SU-DHL-6 (cell line): ENCODE measurements around the gene SERPINI1.
A peak's percentile ranks its signal among the peaks of the same experiment; 100 is the strongest.

Source experiments
- H2AFZ ChIP-seq: fragments of 200-600 bp; sonication (generic); 2 replicates; pipeline ENCODE4 v1.6.1; 2014; ENCODE audit warnings: low read depth, mild to moderate bottlenecking, moderate library complexity, mixed read lengths, antibody characterized with exemption, low read length; ENCODE audit not compliant: severe bottlenecking
- H3F3A ChIP-seq: fragments of 200-600 bp; shearing (Covaris generic); 2 replicates; pipeline ENCODE4 v1.6.0; 2016; ENCODE audit warnings: antibody characterized with exemption, mild to moderate bottlenecking; ENCODE audit not compliant: insufficient read depth
- H3K27ac ChIP-seq: fragments of 200-600 bp; sonication (generic); 2 replicates; pipeline ENCODE4 v1.5.1; 2016; ENCODE audit warnings: low read depth, mild to moderate bottlenecking, low read length, moderate library complexity, mixed read lengths
- H3K27me3 ChIP-seq: fragments of 200-600 bp; sonication (generic), shearing (Covaris generic); 2 replicates; pipeline ENCODE4 v1.6.0; 2014; ENCODE audit warnings: mild to moderate bottlenecking, low read length
- H3K36me3 ChIP-seq: fragments of 200-600 bp; sonication (generic); 2 replicates; pipeline ENCODE4 v1.6.1; 2014; ENCODE audit warnings: mild to moderate bottlenecking, low read length, mixed read lengths
- H3K4me2 ChIP-seq: fragments of 300-600, 200-600 bp; shearing (Covaris generic), sonication (generic); 2 replicates; pipeline ENCODE4 v1.6.0; 2014; ENCODE audit warnings: low read length, low read depth, mild to moderate bottlenecking; ENCODE audit not compliant: poor library complexity, severe bottlenecking
- H3K4me3 ChIP-seq: fragments of 200-600 bp; sonication (generic); 2 replicates; pipeline ENCODE4 v1.5.1; 2014; ENCODE audit warnings: antibody characterized with exemption, low read length, mild to moderate bottlenecking, mixed read lengths; ENCODE audit not compliant: insufficient read depth, poor library complexity, severe bottlenecking
- H3K79me2 ChIP-seq: fragments of 200-600 bp; sonication (generic); 2 replicates; pipeline ENCODE4 v1.6.1; 2014; ENCODE audit warnings: mild to moderate bottlenecking, low read length, moderate library complexity; ENCODE audit not compliant: insufficient read depth
- H3K9ac ChIP-seq: fragments of 200-600 bp; sonication (generic); 2 replicates; pipeline ENCODE4 v1.7.0; 2014; ENCODE audit warnings: mild to moderate bottlenecking, low read length
- H3K9me2 ChIP-seq: fragments of 200-600 bp; sonication (generic); replicated peaks from 2 replicates; pipeline ENCODE4 v1.6.1; 2014; ENCODE audit warnings: low read length; ENCODE audit not compliant: insufficient read depth
- H3K9me3 ChIP-seq: fragments of 200-600 bp; sonication (generic); 2 replicates; pipeline ENCODE4 v1.6.1; 2014; ENCODE audit warnings: low read length, mixed read lengths; ENCODE audit not compliant: insufficient read depth
- H4K20me1 ChIP-seq: fragments of 200-600 bp; sonication (generic); 2 replicates; pipeline ENCODE4 v1.6.1; 2014; ENCODE audit warnings: low read depth, mild to moderate bottlenecking, antibody characterized with exemption, low read length, moderate library complexity, mixed read lengths
- EZH2phosphoT487 ChIP-seq: fragments of 200-600 bp; sonication (generic), shearing (Covaris generic); conservative IDR thresholded peaks from 2 replicates; pipeline ENCODE4 v1.6.1; 2018; ENCODE audit warnings: mild to moderate bottlenecking, antibody characterized with exemption, low read length, moderate library complexity, mixed read lengths
- TF ChIP-seq, protein P1 (sequence below): fragments of 200-600 bp; sonication (generic); IDR thresholded peaks from one replicate; pipeline ENCODE4 v1.5.1; 2017; ENCODE audit warnings: antibody characterized with exemption, mild to moderate bottlenecking, low read length, moderate library complexity; ENCODE audit not compliant: insufficient read depth, poor library complexity, severe bottlenecking

SERPINI1 gene

DNA sequence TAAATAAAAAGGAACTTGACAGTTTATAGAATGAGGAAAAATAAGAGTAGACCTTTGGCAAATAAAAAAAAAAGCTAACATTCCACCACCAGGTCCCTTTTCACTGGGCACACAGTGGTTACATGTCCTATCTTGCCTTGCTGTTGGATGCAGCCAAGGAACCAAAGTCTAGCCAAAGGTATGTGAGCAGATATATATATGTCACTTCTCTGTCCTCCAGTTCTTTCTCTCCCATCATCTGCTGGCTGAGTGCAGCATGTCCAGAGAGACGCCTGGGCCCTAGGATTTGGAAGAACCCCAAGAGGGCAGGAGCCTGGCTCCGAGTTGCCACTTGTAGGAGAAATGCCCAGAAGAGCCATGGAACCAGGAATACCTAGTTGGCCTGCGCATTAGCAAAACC is 104.7 kb downstream of the SERPINI1 start:
- no peaks in the 10 kb centered on the region for H3K9me3 ChIP-seq
- no peaks in the 10 kb centered on the region for H3K79me2 ChIP-seq
- H4K20me1 ChIP-seq: no peaks in the 10 kb centered on the region
- peaks cover 7% of the 10 kb centered on the region for H3K36me3 ChIP-seq
- no peak overlapping the region for H3K4me2 ChIP-seq
- no peak overlapping the region for H3K27ac ChIP-seq
- no peak overlapping the region for H2AFZ ChIP-seq
- peaks cover 9% of the 10 kb centered on the region for H3F3A ChIP-seq
- no peak overlapping the region for H3K9ac ChIP-seq
- TF ChIP-seq EZH2phosphoT487: no peak
- TF ChIP-seq, protein P1, sequence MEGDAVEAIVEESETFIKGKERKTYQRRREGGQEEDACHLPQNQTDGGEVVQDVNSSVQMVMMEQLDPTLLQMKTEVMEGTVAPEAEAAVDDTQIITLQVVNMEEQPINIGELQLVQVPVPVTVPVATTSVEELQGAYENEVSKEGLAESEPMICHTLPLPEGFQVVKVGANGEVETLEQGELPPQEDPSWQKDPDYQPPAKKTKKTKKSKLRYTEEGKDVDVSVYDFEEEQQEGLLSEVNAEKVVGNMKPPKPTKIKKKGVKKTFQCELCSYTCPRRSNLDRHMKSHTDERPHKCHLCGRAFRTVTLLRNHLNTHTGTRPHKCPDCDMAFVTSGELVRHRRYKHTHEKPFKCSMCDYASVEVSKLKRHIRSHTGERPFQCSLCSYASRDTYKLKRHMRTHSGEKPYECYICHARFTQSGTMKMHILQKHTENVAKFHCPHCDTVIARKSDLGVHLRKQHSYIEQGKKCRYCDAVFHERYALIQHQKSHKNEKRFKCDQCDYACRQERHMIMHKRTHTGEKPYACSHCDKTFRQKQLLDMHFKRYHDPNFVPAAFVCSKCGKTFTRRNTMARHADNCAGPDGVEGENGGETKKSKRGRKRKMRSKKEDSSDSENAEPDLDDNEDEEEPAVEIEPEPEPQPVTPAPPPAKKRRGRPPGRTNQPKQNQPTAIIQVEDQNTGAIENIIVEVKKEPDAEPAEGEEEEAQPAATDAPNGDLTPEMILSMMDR: no peak
- H3K4me3 ChIP-seq: no peak overlapping the region
- no peaks in the 10 kb centered on the region for H3K9me2 ChIP-seq
- H3K27me3 ChIP-seq: no peaks in the 10 kb centered on the region

DNA sequence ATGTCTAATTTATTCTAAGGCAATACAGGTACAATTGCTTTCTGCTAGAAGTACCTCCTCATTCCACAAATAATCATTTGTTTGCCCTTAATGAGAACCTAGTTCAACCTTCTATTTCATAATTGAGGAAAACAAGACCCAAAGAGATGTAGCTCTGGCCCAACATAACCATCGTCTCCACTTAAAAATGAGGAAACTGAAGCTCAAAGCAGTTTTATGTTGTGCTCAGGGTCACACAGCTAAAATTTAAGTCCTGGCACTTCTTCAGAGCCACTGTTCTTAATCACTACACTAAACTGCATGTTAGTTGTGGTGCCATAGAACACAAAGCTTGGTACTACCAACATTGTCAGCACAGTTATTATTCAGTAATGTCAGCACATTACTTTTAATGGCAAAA is 108.0 kb downstream of the SERPINI1 start:
- Histone ChIP-seq H3K27ac (peak overlapping the region; percentile 92), H3K4me3 (peak overlapping the region; percentile 28), H3K9me3 (no peaks in the 10 kb centered on the region), H4K20me1 (no peaks in the 10 kb centered on the region), H3K36me3 (peaks cover 10% of the 10 kb centered on the region), H3K9me2 (no peaks in the 10 kb centered on the region), H3F3A (peaks cover 9% of the 10 kb centered on the region), H3K79me2 (no peaks in the 10 kb centered on the region), H3K27me3 (no peaks in the 10 kb centered on the region), H3K9ac (peak overlapping the region; percentile 43), H3K4me2 (peak overlapping the region; percentile 70), H2AFZ (peak overlapping the region; percentile 85)
- TF ChIP-seq EZH2phosphoT487: no peak
- TF ChIP-seq, protein P1: no peak

DNA sequence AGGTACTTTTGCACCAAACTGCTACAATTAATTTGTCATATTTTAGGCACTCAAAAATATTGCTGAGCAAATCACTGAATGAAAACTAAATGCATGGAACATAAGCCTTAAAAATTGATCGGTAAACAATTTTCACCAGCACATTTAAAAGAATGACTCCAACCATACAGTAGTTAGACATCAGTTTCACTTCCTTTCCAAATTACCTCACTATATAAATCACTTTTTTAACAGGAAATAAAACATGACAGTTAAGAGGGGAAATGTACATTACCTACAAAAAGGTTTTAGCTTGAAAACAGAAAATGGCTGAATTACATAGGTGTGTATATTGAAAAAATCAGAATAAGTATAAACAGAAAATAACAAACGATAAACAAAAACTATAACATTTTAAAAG is 108.4 kb downstream of the SERPINI1 start:
- no peaks in the 10 kb centered on the region for H4K20me1 ChIP-seq
- peak overlapping the region; percentile 85 for H2AFZ ChIP-seq
- no peaks in the 10 kb centered on the region for H3K79me2 ChIP-seq
- peak overlapping the region; percentile 43 for H3K9ac ChIP-seq
- H3K4me3 ChIP-seq: peak overlapping the region; percentile 43
- no peaks in the 10 kb centered on the region for H3K9me2 ChIP-seq
- H3K27me3 ChIP-seq: no peaks in the 10 kb centered on the region
- H3K4me2 ChIP-seq: peak overlapping the region; percentile 70
- peak overlapping the region; percentile 92 for H3K27ac ChIP-seq
- no peaks in the 10 kb centered on the region for H3K9me3 ChIP-seq
- H3K36me3 ChIP-seq: peaks cover 10% of the 10 kb centered on the region
- H3F3A ChIP-seq: peaks cover 9% of the 10 kb centered on the region
- TF ChIP-seq, protein P1: no peak
- TF ChIP-seq EZH2phosphoT487: no peak
